Gastroesophageal sphincter (tissue), 3 donors: ENCODE measurements around the gene GAD2.

ENCODE experiments used
- CTCF ChIP-seq, 4 experiments: fragments of 200-600 bp in 2 of 4; fragments of 450-650 bp in 2 of 4; sonication (generic) in 1 of 4; IDR thresholded peaks; one replicate each; pipeline ENCODE4 v1.5.1; 2017 to 2019; ENCODE audit warnings: antibody characterized with exemption in 4 of 4, mild to moderate bottlenecking in 2 of 4, moderate library complexity in 2 of 4
- POLR2A ChIP-seq, 2 donors: fragments of 450-650 bp; IDR thresholded peaks; one replicate each; pipeline ENCODE4 v1.6.1; 2017; ENCODE audit warnings: antibody characterized with exemption in 2 of 2, mild to moderate bottlenecking in 2 of 2, moderate library complexity in 1 of 2

- TF ChIP-seq CTCF (IDR thresholded peaks at IDR 0.05), result no peak
- TF ChIP-seq POLR2A (IDR thresholded peaks at IDR 0.05), result no peak
Observed at GRCh38 chr10:26238378-26238777, 21.8 kb downstream of the GAD2 start.
